DND-41 (cell line): Measurements from ENCODE around the gene RUVBL2.

Experiments used
- CTCF ChIP-seq: IDR thresholded peaks from 2 replicates; pipeline ENCODE4 v1.5.1; 2012; ENCODE audit warnings: borderline replicate concordance, low read length, moderate library complexity, mild to moderate bottlenecking; ENCODE audit not compliant: poor library complexity, severe bottlenecking; ENCODE audit errors: extremely low read depth
- EZH2 ChIP-seq: IDR thresholded peaks from 3 replicates; pipeline ENCODE4 v1.6.1; 2012; ENCODE audit warnings: borderline replicate concordance, low read depth, mild to moderate bottlenecking, moderate library complexity, low read length, inconsistent platforms; ENCODE audit not compliant: severe bottlenecking

- peak; percentile 94 for TF ChIP-seq CTCF
- TF ChIP-seq EZH2 = no peak
These were observed 22.7 kb upstream of the RUVBL2 start for GRCh38 chr19:48970923-48971395.
